ENCODE data around the gene APOD.
"Not testable (repeated sequence)": the region's sequence is repeated elsewhere in the genome, so short reads cannot be mapped to it uniquely, and the experiment has no call there.

DNA sequence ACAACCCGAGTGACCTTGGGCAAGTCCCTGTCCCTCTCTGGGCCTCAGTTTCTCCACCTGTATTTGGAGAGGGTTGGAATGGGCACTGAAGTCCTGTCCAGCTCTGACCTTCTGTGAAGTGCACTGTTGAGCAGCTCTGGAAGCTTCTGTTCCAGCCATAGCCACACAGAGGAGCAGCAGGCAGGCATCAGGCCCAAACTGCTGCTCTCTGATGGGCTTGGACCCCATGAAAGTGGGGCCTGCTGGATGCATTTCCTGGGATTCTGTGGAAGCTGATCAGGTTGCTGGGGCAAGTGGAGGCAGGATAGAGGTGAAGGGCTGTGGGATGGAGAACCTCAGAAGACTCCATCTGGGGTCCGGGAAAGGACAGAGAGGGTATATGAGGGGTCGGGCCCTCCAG is 36.7 kb upstream of the APOD start:
- not testable (repeated sequence) for TF ChIP-seq CTCF (IDR thresholded peaks at IDR 0.05; ENCODE audit: low read length); EZH2 (optimal IDR thresholded peaks at IDR 0.05; ENCODE audit: low read depth, low read length); EZH2phosphoT487 (IDR thresholded peaks at IDR 0.05; ENCODE audit: low read length)

Measured in MM.1S (cell line).